SK-N-SH (cell line): ENCODE results near the gene SLC7A1. TPM values are rescaled to one million over a fixed set of nuclear protein-coding genes. Genes with fewer than 3 reads are reported as not detected.

Experiments used
- CTCF ChIA-PET: fragments of 300-600, 350-600 bp; formaldehyde crosslinking; extraction: SDS; loops from one replicate; lab custom pipeline; 2021; lab: Yijun Ruan, JAX
- POLR2A ChIA-PET: fragments of 350-600 bp; sonication (Branson Sonifier 250); formaldehyde crosslinking; extraction: SDS; loops from one replicate; lab custom pipeline; 2020; ENCODE audit warnings: antibody characterized with exemption, inconsistent platforms; lab: Yijun Ruan, JAX
- DNase-seq: peaks from one replicate; pipeline ENCODE4 v3.0.0; 2012
- H2AFZ ChIP-seq: fragments of 200-600 bp; sonication (generic); 2 replicates; pipeline ENCODE4 v1.8.1; 2016; ENCODE audit warnings: antibody characterized with exemption, mild to moderate bottlenecking, low read depth
- H3F3A ChIP-seq: fragments of 200-600 bp; sonication (generic); replicated peaks from 2 replicates; pipeline ENCODE3; 2016; ENCODE audit warnings: antibody characterized with exemption, mild to moderate bottlenecking; ENCODE audit not compliant: insufficient read depth
- H3K27ac ChIP-seq, 2 experiments: fragments of 200-500 bp in 1 of 2; fragments of 200-600 bp in 1 of 2; sonication (Bioruptor generic) in 1 of 2; sonication (generic), shearing (Covaris generic) in 1 of 2; 2 replicates each; pipeline versions ENCODE4 v1.5.1 to v1.6.1; 2014 to 2016; ENCODE audit warnings: low read depth in 2 of 2, inconsistent platforms in 1 of 2, low read length in 1 of 2, mild to moderate bottlenecking in 1 of 2, mixed read lengths in 1 of 2
- H3K27me3 ChIP-seq: fragments of 200-600 bp; sonication (generic), shearing (Covaris generic); 2 replicates; pipeline ENCODE4 v1.6.1; 2016; ENCODE audit warnings: mixed run types; ENCODE audit not compliant: insufficient read depth
- H3K36me3 ChIP-seq, 2 experiments: fragments of 200-500 bp in 1 of 2; fragments of 200-600 bp in 1 of 2; sonication (Bioruptor generic) in 1 of 2; sonication (generic) in 1 of 2; replicated peaks in 1 of 2; 2 replicates each; pipeline versions ENCODE3 to v1.5.1; 2014 to 2016; ENCODE audit warnings: low read length in 1 of 2, mild to moderate bottlenecking in 1 of 2; ENCODE audit not compliant: insufficient read depth in 2 of 2, control insufficient read depth in 1 of 2
- H3K4me1 ChIP-seq, 2 experiments: fragments of 200-500 bp in 1 of 2; fragments of 200-600 bp in 1 of 2; sonication (Bioruptor generic) in 1 of 2; sonication (generic), shearing (Covaris generic) in 1 of 2; 2 replicates each; pipeline versions ENCODE4 v1.5.1 to v1.6.1; 2014 to 2016; ENCODE audit warnings: low read depth in 1 of 2, low read length in 1 of 2, mixed run types in 1 of 2; ENCODE audit not compliant: insufficient read depth in 2 of 2, control insufficient read depth in 1 of 2
- H3K4me2 ChIP-seq: fragments of 200-600 bp; sonication (generic), shearing (Covaris generic); 2 replicates; pipeline ENCODE4 v1.6.1; 2017; ENCODE audit warnings: mixed run types
- H3K4me3 ChIP-seq, 2 experiments: fragments of 200-500 bp in 1 of 2; fragments of 200-600 bp in 1 of 2; sonication (Bioruptor generic) in 1 of 2; sonication (generic), shearing (Covaris generic) in 1 of 2; 2 replicates each; pipeline versions ENCODE4 v1.5.1 to v1.8.1; 2014 to 2016; ENCODE audit warnings: low read depth in 2 of 2, inconsistent platforms in 1 of 2, low read length in 1 of 2, mild to moderate bottlenecking in 1 of 2, mixed read lengths in 1 of 2, moderate library complexity in 1 of 2
- H3K79me2 ChIP-seq: fragments of 200-600 bp; sonication (generic); 2 replicates; pipeline ENCODE4 v1.8.1; 2017; ENCODE audit warnings: mild to moderate bottlenecking; ENCODE audit not compliant: insufficient read depth
- H3K9ac ChIP-seq: fragments of 200-600 bp; sonication (generic); 2 replicates; pipeline ENCODE4 v1.6.1; 2017; ENCODE audit warnings: mixed run types
- H3K9me2 ChIP-seq: fragments of 200-600 bp; sonication (generic); 2 replicates; pipeline ENCODE4 v1.6.1; 2017; ENCODE audit warnings: mixed run types
- H3K9me3 ChIP-seq: fragments of 200-600 bp; sonication (generic); 2 replicates; pipeline ENCODE4 v1.6.1; 2017; ENCODE audit warnings: mixed run types, mild to moderate bottlenecking, moderate library complexity
- H4K20me1 ChIP-seq: fragments of 200-600 bp; sonication (generic); 2 replicates; pipeline ENCODE4 v1.6.1; 2017; ENCODE audit warnings: mild to moderate bottlenecking, mixed run types; ENCODE audit not compliant: insufficient read depth
- CHD2 ChIP-seq: fragments of 150-350 bp; IDR thresholded peaks from 2 replicates; pipeline ENCODE4 v1.6.1; 2018; ENCODE audit warnings: low read length; ENCODE audit not compliant: partially characterized antibody
- EZH2phosphoT487 ChIP-seq: fragments of 200-600 bp; sonication (generic); IDR thresholded peaks from 2 replicates; pipeline ENCODE4 v1.6.1; 2017; ENCODE audit warnings: low read depth, mixed run types, mild to moderate bottlenecking, antibody characterized with exemption, moderate library complexity, borderline replicate concordance
- FOSL2 ChIP-seq: IDR thresholded peaks from 2 replicates; pipeline ENCODE4 v1.4.0; 2012; ENCODE audit warnings: low read depth, mild to moderate bottlenecking, moderate library complexity, borderline replicate concordance
- GATA2 ChIP-seq: sonication (generic); formaldehyde crosslinking; IDR thresholded peaks from 2 replicates; pipeline ENCODE4 v1.5.0; 2020; ENCODE audit warnings: mild to moderate bottlenecking, missing genetic modification reagents
- MEF2A ChIP-seq: IDR thresholded peaks from 2 replicates; pipeline ENCODE4 v1.4.0; 2012; ENCODE audit warnings: low read depth, borderline replicate concordance
- NFIC ChIP-seq: IDR thresholded peaks from 2 replicates; pipeline ENCODE4 v1.4.0; 2012; ENCODE audit warnings: borderline replicate concordance
- NRF1 ChIP-seq: IDR thresholded peaks from 2 replicates; pipeline ENCODE4 v1.6.1; 2012; ENCODE audit warnings: low read depth, mild to moderate bottlenecking, low read length
- RAD21 ChIP-seq: IDR thresholded peaks from 2 replicates; pipeline ENCODE4 v1.6.1; 2012; ENCODE audit warnings: mild to moderate bottlenecking, low read length
- RCOR1 ChIP-seq: fragments of 150-350 bp; IDR thresholded peaks from 2 replicates; pipeline ENCODE4 v1.6.1; 2017; ENCODE audit warnings: antibody characterized with exemption, low read length
- RFX5 ChIP-seq: IDR thresholded peaks from 2 replicates; pipeline ENCODE4 v1.6.1; 2012; ENCODE audit warnings: mild to moderate bottlenecking, improper control_type of control experiment, low read length
- TAF1 ChIP-seq: IDR thresholded peaks from 2 replicates; pipeline ENCODE4 v1.6.1; 2012; ENCODE audit warnings: low read depth, mild to moderate bottlenecking, low read length, moderate library complexity, borderline replicate concordance
- TCF12 ChIP-seq: IDR thresholded peaks from 2 replicates; pipeline ENCODE4 v1.4.0; 2012
- TEAD4 ChIP-seq: IDR thresholded peaks from 2 replicates; pipeline ENCODE4 v1.4.0; 2012; ENCODE audit warnings: mild to moderate bottlenecking, borderline replicate concordance; ENCODE audit not compliant: insufficient read depth
- WGBS: methylation state at CpG from one replicate; pipeline ENCODE4 v1.1.6; 2017; ENCODE audit warnings: low lambda C conversion rate; 5-methylcytosine and 5-hydroxymethylcytosine counted together
- polyA plus RNA-seq, 3 experiments: library from polyadenylated mRNA; depleted of rRNA; stranded (reverse); fragments of >200 nt; gene quantifications; 2 replicates each; pipeline ENCODE4 v1.2.3, GENCODE V29; 2012
- TF ChIP-seq, protein P1 (sequence below): fragments of 150-350 bp; IDR thresholded peaks from 2 replicates; pipeline ENCODE4 v1.6.1; 2017; ENCODE audit warnings: antibody characterized with exemption, low read length, low read depth, borderline replicate concordance
- TF ChIP-seq, protein P2 (sequence below): IDR thresholded peaks from 2 replicates; pipeline ENCODE4 v1.4.0; 2012; ENCODE audit warnings: low read depth
- TF ChIP-seq, protein P3 (sequence below): IDR thresholded peaks from 2 replicates; pipeline ENCODE4 v1.4.0; 2012; ENCODE audit warnings: low read depth, borderline replicate concordance
- TF ChIP-seq, protein P4 (sequence below): fragments of 200-600 bp; sonication (generic); IDR thresholded peaks from 2 replicates; pipeline ENCODE4 v1.6.1; 2017; ENCODE audit warnings: antibody characterized with exemption, mild to moderate bottlenecking, moderate library complexity
- TF ChIP-seq, protein P5 (sequence below): IDR thresholded peaks from 2 replicates; pipeline ENCODE4 v1.4.0; 2012; ENCODE audit warnings: low read depth, borderline replicate concordance
- TF ChIP-seq, protein P6 (sequence below): IDR thresholded peaks from 2 replicates; pipeline ENCODE4; 2012

The SLC7A1 gene
- polyA plus RNA-seq, 1 of the 3 experiments (the other 2 are of a cell fraction) = 14.0 TPM

DNA sequence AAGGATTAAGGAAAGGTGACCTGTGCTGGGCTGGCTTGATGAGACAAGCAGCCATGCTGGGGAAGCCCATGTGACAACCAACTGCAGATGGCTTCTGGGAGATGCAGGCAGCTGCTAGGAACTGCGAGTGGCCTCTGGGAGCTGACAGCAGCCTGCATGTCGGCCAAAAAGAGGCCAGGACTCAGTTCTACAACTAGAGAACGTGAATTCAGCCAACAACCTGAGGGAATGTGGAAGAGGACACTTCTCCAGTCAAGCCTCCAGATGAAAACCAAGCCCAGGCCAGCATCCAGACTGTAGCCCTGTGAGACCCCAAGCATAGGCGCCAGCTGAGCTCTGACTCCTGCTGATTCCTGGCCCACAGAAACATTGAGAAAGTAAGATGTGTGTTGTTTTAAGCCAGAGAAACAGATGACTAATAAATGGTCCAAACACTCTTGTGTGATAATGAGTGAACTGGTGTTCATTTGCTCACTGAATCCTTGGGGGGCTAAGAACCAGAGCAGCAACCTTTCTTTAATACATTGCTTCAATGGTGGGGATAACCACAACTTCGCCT lies 45.0 kb downstream of the SLC7A1 start:
- Histone ChIP-seq H3K9me2 (no peaks in the 10 kb centered on the region), H3K27ac (no peak overlapping the region), H3K36me3 (peaks cover 34 to 38% of the 10 kb centered on the region in 2 experiments), H3K9me3 (no peaks in the 10 kb centered on the region), H3K9ac (no peak overlapping the region)
- CTCF ChIA-PET = no interaction called here
- no peak for TF ChIP-seq MEF2A
- no peak for TF ChIP-seq RAD21
- no peak for TF ChIP-seq NRF1
- TF ChIP-seq, protein P1, sequence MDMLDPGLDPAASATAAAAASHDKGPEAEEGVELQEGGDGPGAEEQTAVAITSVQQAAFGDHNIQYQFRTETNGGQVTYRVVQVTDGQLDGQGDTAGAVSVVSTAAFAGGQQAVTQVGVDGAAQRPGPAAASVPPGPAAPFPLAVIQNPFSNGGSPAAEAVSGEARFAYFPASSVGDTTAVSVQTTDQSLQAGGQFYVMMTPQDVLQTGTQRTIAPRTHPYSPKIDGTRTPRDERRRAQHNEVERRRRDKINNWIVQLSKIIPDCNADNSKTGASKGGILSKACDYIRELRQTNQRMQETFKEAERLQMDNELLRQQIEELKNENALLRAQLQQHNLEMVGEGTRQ = no peak
- TF ChIP-seq TEAD4 = no peak
- TF ChIP-seq, protein P2, sequence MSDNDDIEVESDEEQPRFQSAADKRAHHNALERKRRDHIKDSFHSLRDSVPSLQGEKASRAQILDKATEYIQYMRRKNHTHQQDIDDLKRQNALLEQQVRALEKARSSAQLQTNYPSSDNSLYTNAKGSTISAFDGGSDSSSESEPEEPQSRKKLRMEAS = no peak
- no peak for TF ChIP-seq RCOR1
- TF ChIP-seq, protein P3, sequence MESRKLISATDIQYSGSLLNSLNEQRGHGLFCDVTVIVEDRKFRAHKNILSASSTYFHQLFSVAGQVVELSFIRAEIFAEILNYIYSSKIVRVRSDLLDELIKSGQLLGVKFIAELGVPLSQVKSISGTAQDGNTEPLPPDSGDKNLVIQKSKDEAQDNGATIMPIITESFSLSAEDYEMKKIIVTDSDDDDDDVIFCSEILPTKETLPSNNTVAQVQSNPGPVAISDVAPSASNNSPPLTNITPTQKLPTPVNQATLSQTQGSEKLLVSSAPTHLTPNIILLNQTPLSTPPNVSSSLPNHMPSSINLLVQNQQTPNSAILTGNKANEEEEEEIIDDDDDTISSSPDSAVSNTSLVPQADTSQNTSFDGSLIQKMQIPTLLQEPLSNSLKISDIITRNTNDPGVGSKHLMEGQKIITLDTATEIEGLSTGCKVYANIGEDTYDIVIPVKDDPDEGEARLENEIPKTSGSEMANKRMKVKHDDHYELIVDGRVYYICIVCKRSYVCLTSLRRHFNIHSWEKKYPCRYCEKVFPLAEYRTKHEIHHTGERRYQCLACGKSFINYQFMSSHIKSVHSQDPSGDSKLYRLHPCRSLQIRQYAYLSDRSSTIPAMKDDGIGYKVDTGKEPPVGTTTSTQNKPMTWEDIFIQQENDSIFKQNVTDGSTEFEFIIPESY = no peak
- TF ChIP-seq EZH2phosphoT487 = no peak
- TF ChIP-seq, all 33 proteins: peak for 0
- peaks cover 96% of the 10 kb centered on the region for H3K79me2 ChIP-seq
- H3K4me2 ChIP-seq = no peak overlapping the region
- 95% methylated on average over 4 of the region's 5 CpGs for WGBS
- H3K4me3 ChIP-seq = no peak overlapping the region
- H2AFZ ChIP-seq = no peak overlapping the region
- no peak for DNase-seq
- H3F3A ChIP-seq = peaks cover 5% of the 10 kb centered on the region
- H4K20me1 ChIP-seq = peaks cover 31% of the 10 kb centered on the region
- POLR2A ChIA-PET = interaction anchor here (0.7 kb wide), 1 partner anchor 201 kb away, joined by 3 read pairs; no protein-coding TSS in a partner anchor
- peaks cover 4 to 6% of the 10 kb centered on the region in 2 experiments; a peak in 2 of 4 replicates for H3K4me1 ChIP-seq
- H3K27me3 ChIP-seq = no peaks in the 10 kb centered on the region

DNA sequence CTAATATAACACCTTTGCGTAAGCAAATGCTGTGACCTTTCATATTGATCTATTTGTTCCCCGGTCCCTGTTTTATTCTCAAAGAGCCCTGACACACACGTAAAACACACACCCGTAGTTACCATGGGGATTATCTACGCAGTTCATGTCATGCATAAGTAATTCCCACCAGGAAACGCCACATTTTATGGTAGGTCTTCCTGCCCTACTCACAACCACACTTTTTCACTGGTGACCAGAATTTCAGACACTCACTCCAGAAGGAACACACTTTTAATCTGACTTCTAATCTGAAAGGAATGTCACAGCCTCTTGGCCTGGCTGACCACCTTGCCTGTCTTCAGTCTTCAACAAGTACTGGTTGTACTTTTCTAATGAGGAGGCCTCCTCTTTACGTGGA lies 46.8 kb downstream of the SLC7A1 start:
- 91% methylated on average over 7 of the region's 7 CpGs for WGBS
- Histone ChIP-seq H3K9ac (no peak overlapping the region), H3K9me2 (no peaks in the 10 kb centered on the region), H3K79me2 (peaks cover 97% of the 10 kb centered on the region), H4K20me1 (peaks cover 35% of the 10 kb centered on the region), H3K36me3 (peaks cover 34 to 38% of the 10 kb centered on the region in 2 experiments), H3K27me3 (no peaks in the 10 kb centered on the region), H3K27ac (no peak overlapping the region), H3F3A (peaks cover 5% of the 10 kb centered on the region), H3K4me1 (peaks cover 4 to 6% of the 10 kb centered on the region in 2 experiments; a peak in 2 of 4 replicates), H3K9me3 (no peaks in the 10 kb centered on the region), H2AFZ (no peak overlapping the region), H3K4me2 (no peak overlapping the region), H3K4me3 (no peak overlapping the region)
- ChIA-PET POLR2A (no interaction called here), CTCF (no interaction called here)
- TF ChIP-seq FOSL2 (no peak), RAD21 (no peak), RFX5 (no peak), TAF1 (no peak), GATA2 (no peak), CHD2 (no peak), NFIC (no peak), TCF12 (no peak)
- TF ChIP-seq, protein P4, sequence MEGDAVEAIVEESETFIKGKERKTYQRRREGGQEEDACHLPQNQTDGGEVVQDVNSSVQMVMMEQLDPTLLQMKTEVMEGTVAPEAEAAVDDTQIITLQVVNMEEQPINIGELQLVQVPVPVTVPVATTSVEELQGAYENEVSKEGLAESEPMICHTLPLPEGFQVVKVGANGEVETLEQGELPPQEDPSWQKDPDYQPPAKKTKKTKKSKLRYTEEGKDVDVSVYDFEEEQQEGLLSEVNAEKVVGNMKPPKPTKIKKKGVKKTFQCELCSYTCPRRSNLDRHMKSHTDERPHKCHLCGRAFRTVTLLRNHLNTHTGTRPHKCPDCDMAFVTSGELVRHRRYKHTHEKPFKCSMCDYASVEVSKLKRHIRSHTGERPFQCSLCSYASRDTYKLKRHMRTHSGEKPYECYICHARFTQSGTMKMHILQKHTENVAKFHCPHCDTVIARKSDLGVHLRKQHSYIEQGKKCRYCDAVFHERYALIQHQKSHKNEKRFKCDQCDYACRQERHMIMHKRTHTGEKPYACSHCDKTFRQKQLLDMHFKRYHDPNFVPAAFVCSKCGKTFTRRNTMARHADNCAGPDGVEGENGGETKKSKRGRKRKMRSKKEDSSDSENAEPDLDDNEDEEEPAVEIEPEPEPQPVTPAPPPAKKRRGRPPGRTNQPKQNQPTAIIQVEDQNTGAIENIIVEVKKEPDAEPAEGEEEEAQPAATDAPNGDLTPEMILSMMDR = no peak
- TF ChIP-seq, protein P5, sequence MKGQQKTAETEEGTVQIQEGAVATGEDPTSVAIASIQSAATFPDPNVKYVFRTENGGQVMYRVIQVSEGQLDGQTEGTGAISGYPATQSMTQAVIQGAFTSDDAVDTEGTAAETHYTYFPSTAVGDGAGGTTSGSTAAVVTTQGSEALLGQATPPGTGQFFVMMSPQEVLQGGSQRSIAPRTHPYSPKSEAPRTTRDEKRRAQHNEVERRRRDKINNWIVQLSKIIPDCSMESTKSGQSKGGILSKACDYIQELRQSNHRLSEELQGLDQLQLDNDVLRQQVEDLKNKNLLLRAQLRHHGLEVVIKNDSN = no peak
- TF ChIP-seq, protein P6, sequence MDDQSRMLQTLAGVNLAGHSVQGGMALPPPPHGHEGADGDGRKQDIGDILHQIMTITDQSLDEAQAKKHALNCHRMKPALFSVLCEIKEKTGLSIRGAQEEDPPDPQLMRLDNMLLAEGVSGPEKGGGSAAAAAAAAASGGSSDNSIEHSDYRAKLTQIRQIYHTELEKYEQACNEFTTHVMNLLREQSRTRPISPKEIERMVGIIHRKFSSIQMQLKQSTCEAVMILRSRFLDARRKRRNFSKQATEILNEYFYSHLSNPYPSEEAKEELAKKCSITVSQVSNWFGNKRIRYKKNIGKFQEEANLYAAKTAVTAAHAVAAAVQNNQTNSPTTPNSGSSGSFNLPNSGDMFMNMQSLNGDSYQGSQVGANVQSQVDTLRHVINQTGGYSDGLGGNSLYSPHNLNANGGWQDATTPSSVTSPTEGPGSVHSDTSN = no peak
- DNase-seq = no peak
